OCI-LY1 (cell line): ENCODE data around the gene XYLT1.

Source experiments
- H2AFZ ChIP-seq: fragments of 200-600 bp; sonication (generic), shearing (Covaris generic); 2 replicates; pipeline ENCODE4 v1.6.0; 2014; ENCODE audit warnings: antibody characterized with exemption, mild to moderate bottlenecking, low read length
- H3F3A ChIP-seq: fragments of 200-600 bp; sonication (generic), shearing (Covaris generic); 2 replicates; pipeline ENCODE4 v1.6.0; 2014; ENCODE audit warnings: mild to moderate bottlenecking, antibody characterized with exemption, low read length, moderate library complexity; ENCODE audit not compliant: insufficient read depth
- H3K27ac ChIP-seq: fragments of 200-600 bp; sonication (generic); 2 replicates; pipeline ENCODE4 v1.5.1; 2014; ENCODE audit warnings: low read length, mixed run types, mild to moderate bottlenecking, low read depth; ENCODE audit not compliant: poor library complexity, severe bottlenecking
- H3K27me3 ChIP-seq: fragments of 200-600 bp; sonication (generic); 2 replicates; pipeline ENCODE4 v1.6.0; 2014; ENCODE audit warnings: antibody characterized with exemption, mild to moderate bottlenecking, low read length, moderate library complexity; ENCODE audit not compliant: insufficient read depth
- H3K36me3 ChIP-seq: fragments of 200-600 bp; sonication (generic); 2 replicates; pipeline ENCODE4 v1.6.1; 2014; ENCODE audit warnings: mild to moderate bottlenecking, antibody characterized with exemption, low read length, moderate library complexity, mixed read lengths; ENCODE audit not compliant: insufficient read depth
- H3K4me1 ChIP-seq: fragments of 200-600 bp; sonication (generic); 2 replicates; pipeline ENCODE4 v1.5.1; 2014; ENCODE audit warnings: mild to moderate bottlenecking, low read length, moderate library complexity; ENCODE audit not compliant: insufficient read depth, severe bottlenecking
- H3K4me2 ChIP-seq: fragments of 200-600 bp; sonication (generic), shearing (Covaris generic); 2 replicates; pipeline ENCODE4 v1.6.1; 2014; ENCODE audit warnings: low read length
- H3K4me3 ChIP-seq: fragments of 200-600 bp; sonication (generic); 2 replicates; pipeline ENCODE4 v1.5.1; 2014; ENCODE audit warnings: low read length, low read depth, mild to moderate bottlenecking, mixed read lengths; ENCODE audit not compliant: poor library complexity, severe bottlenecking
- H3K79me2 ChIP-seq: fragments of 200-600 bp; shearing (Covaris generic); 2 replicates; pipeline ENCODE4 v1.6.1; 2016; ENCODE audit warnings: mixed run types, low read length, mixed read lengths; ENCODE audit not compliant: insufficient read depth
- H3K9ac ChIP-seq: fragments of 200-600 bp; sonication (generic), shearing (Covaris generic); 2 replicates; pipeline ENCODE4 v1.6.1; 2014; ENCODE audit warnings: mild to moderate bottlenecking, low read length, mixed read lengths
- H3K9me2 ChIP-seq: fragments of 200-600 bp; sonication (generic), shearing (Covaris generic); 2 replicates; pipeline ENCODE4 v1.6.1; 2014; ENCODE audit warnings: low read depth, mild to moderate bottlenecking, low read length, mixed read lengths
- H3K9me3 ChIP-seq: fragments of 200-600 bp; shearing (Covaris generic); 2 replicates; pipeline ENCODE4 v1.6.1; 2014; ENCODE audit warnings: low read length, mixed read lengths
- H4K20me1 ChIP-seq: fragments of 200-600 bp; sonication (generic), shearing (Covaris generic); 2 replicates; pipeline ENCODE4 v1.6.0; 2016; ENCODE audit warnings: mild to moderate bottlenecking, low read length; ENCODE audit not compliant: insufficient read depth
- EZH2 ChIP-seq: fragments of 200-600 bp; sonication (generic), shearing (Covaris generic); IDR thresholded peaks from 2 replicates; pipeline ENCODE4 v1.8.0; 2017; ENCODE audit warnings: borderline replicate concordance, mixed run types, mild to moderate bottlenecking, antibody characterized with exemption, low read length, moderate library complexity, mixed read lengths
- TF ChIP-seq, protein P1 (sequence below): fragments of 200-600 bp; sonication (generic), shearing (Covaris generic); IDR thresholded peaks from 2 replicates; pipeline ENCODE4 v1.5.1; 2017; ENCODE audit warnings: mild to moderate bottlenecking, antibody characterized with exemption, low read length, moderate library complexity, mixed read lengths

XYLT1 gene

GRCh38 chr16:17382514-17382913 is 88.2 kb downstream of the XYLT1 start:
- Histone ChIP-seq H3K9me3 (no peaks in the 10 kb centered on the region), H3K27ac (no peak overlapping the region), H2AFZ (no peak overlapping the region), H3K79me2 (peaks cover 15% of the 10 kb centered on the region), H3K27me3 (no peaks in the 10 kb centered on the region), H3K9ac (no peak overlapping the region), H4K20me1 (no peaks in the 10 kb centered on the region), H3K36me3 (peaks cover 4% of the 10 kb centered on the region; the same call in 1 of the 2 replicates), H3K9me2 (no peaks in the 10 kb centered on the region), H3K4me1 (peaks cover 46% of the 10 kb centered on the region), H3F3A (no peaks in the 10 kb centered on the region), H3K4me3 (no peak overlapping the region), H3K4me2 (no peak overlapping the region)
- TF ChIP-seq EZH2: no peak
- TF ChIP-seq, protein P1, sequence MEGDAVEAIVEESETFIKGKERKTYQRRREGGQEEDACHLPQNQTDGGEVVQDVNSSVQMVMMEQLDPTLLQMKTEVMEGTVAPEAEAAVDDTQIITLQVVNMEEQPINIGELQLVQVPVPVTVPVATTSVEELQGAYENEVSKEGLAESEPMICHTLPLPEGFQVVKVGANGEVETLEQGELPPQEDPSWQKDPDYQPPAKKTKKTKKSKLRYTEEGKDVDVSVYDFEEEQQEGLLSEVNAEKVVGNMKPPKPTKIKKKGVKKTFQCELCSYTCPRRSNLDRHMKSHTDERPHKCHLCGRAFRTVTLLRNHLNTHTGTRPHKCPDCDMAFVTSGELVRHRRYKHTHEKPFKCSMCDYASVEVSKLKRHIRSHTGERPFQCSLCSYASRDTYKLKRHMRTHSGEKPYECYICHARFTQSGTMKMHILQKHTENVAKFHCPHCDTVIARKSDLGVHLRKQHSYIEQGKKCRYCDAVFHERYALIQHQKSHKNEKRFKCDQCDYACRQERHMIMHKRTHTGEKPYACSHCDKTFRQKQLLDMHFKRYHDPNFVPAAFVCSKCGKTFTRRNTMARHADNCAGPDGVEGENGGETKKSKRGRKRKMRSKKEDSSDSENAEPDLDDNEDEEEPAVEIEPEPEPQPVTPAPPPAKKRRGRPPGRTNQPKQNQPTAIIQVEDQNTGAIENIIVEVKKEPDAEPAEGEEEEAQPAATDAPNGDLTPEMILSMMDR: no peak

DNA sequence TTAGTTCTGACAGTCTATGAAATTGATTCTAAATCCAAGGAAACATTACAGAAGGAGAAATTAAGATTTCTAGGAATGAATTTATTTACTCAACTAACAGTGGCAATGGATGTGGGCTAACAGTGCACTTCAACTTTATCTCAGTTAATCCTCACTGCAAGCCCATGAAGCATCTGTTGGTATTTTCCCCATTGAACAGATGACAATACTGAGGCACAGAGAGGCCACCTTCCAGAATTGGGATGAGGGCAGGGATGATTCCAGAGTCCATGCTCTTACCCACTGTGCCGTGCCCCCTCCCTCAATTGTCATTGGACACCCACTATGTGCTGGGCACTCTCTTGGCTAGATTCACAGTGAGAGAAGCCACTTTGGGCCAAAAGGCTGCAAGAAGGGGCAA is 89.0 kb downstream of the XYLT1 start:
- Histone ChIP-seq H3K9me2 (no peaks in the 10 kb centered on the region), H3K79me2 (peaks cover 16% of the 10 kb centered on the region), H3K27me3 (no peaks in the 10 kb centered on the region), H3K9me3 (no peaks in the 10 kb centered on the region), H2AFZ (no peak overlapping the region), H3K4me2 (no peak overlapping the region), H3K27ac (no peak overlapping the region), H4K20me1 (no peaks in the 10 kb centered on the region), H3K4me1 (peaks cover 53% of the 10 kb centered on the region), H3F3A (no peaks in the 10 kb centered on the region), H3K4me3 (no peak overlapping the region), H3K9ac (no peak overlapping the region), H3K36me3 (peaks cover 4% of the 10 kb centered on the region; the same call in 1 of the 2 replicates)
- TF ChIP-seq, protein P1: no peak
- TF ChIP-seq EZH2: no peak

- Histone ChIP-seq H3K4me2 (no peak overlapping the region), H3K9me2 (no peaks in the 10 kb centered on the region), H3K36me3 (peaks cover 4% of the 10 kb centered on the region; the same call in 1 of the 2 replicates), H3K27me3 (no peaks in the 10 kb centered on the region), H3K9me3 (no peaks in the 10 kb centered on the region), H3K9ac (no peak overlapping the region), H3K27ac (no peak overlapping the region), H3F3A (no peaks in the 10 kb centered on the region), H2AFZ (no peak overlapping the region), H3K4me1 (peaks cover 64% of the 10 kb centered on the region), H3K79me2 (peaks cover 16% of the 10 kb centered on the region; the same call in 1 of the 2 replicates), H3K4me3 (no peak overlapping the region), H4K20me1 (no peaks in the 10 kb centered on the region)
- TF ChIP-seq, protein P1: no peak
- TF ChIP-seq EZH2: no peak
These were observed 90.1 kb downstream of the XYLT1 start for GRCh38 chr16:17380613-17381012.
